ENCODE results near the gene ATP8B3. TPM values are rescaled to one million over a fixed set of nuclear protein-coding genes. Genes with fewer than 3 reads are reported as not detected.

The ATP8B3 gene, protein sequence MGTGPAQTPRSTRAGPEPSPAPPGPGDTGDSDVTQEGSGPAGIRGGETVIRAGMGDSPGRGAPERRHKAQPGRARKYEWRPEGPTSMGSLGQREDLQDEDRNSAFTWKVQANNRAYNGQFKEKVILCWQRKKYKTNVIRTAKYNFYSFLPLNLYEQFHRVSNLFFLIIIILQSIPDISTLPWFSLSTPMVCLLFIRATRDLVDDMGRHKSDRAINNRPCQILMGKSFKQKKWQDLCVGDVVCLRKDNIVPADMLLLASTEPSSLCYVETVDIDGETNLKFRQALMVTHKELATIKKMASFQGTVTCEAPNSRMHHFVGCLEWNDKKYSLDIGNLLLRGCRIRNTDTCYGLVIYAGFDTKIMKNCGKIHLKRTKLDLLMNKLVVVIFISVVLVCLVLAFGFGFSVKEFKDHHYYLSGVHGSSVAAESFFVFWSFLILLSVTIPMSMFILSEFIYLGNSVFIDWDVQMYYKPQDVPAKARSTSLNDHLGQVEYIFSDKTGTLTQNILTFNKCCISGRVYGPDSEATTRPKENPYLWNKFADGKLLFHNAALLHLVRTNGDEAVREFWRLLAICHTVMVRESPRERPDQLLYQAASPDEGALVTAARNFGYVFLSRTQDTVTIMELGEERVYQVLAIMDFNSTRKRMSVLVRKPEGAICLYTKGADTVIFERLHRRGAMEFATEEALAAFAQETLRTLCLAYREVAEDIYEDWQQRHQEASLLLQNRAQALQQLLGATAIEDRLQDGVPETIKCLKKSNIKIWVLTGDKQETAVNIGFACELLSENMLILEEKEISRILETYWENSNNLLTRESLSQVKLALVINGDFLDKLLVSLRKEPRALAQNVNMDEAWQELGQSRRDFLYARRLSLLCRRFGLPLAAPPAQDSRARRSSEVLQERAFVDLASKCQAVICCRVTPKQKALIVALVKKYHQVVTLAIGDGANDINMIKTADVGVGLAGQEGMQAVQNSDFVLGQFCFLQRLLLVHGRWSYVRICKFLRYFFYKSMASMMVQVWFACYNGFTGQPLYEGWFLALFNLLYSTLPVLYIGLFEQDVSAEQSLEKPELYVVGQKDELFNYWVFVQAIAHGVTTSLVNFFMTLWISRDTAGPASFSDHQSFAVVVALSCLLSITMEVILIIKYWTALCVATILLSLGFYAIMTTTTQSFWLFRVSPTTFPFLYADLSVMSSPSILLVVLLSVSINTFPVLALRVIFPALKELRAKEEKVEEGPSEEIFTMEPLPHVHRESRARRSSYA (N-terminal part only)
- 1 to 10 TPM in 1 of 4 donors, under 1 TPM in 3; 0.30 to 1.2 (median 0.66) TPM for total RNA-seq

DNA sequence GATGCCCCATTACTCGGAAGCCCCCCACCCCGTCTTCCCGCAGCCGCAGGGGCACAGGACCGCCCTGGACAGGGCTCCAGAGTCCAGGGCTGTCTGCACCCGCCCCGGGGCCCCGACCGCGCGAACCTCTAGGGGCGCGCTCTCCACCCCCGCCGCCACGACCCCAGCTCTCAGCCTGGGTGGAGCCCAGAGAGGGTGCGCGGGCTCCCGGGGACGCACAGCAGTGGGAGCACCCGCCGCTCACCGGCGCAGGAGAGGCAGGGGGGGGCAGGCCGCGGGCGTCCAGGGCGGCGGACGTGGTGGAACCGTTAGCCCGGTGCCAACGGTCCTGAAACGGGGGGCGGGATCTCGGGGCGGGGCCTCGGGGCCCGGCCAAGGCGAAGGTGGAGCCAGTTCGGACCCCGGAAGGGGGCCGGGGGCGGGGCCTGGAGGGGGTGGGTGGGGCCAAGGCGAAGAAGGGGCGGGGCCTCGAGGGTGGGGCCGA, at the start of gene ATP8B3:
TSS of gene ATP8B3 (minus strand) at position 335 of the 484 bp plus-strand sequence. CDS start 540 bp downstream, outside the sequence.
- peak within 1 kb of the TSS; percentile 27 for H3K4me3 ChIP-seq (ENCODE audit: low read depth, poor library complexity, severe bottlenecking)
- intact Hi-C loops (cut with DNase I; ENCODE audit: low total_unique reads): loop anchor here (10.0 kb wide), 1 partner anchor 137 kb away; no protein-coding TSS in a partner anchor
- TF ChIP-seq CTCF (IDR thresholded peaks at IDR 0.05): no peak
- TF ChIP-seq POLR2A (IDR thresholded peaks at IDR 0.05): no peak
- 1% methylated on average over 28 of the region's 48 CpGs; no CpG with 5 or more reads in 1 of the 2 donors for WGBS, 2 donors
- DNase-seq (ENCODE audit: low spot score in 2 of 2): no peak

- peak overlapping the region; percentile 80 for H3K4me3 ChIP-seq (ENCODE audit: low read depth, poor library complexity, severe bottlenecking)
- 40 to 43% methylated on average over 23 of the region's 23 CpGs for WGBS, 2 donors
- DNase-seq (ENCODE audit: low spot score in 2 of 2): no peak
- intact Hi-C loops (cut with DNase I; ENCODE audit: low total_unique reads): no loop called here
- no peak for TF ChIP-seq CTCF (IDR thresholded peaks at IDR 0.05)
- no peak for TF ChIP-seq POLR2A (IDR thresholded peaks at IDR 0.05)
These were observed 49.5 kb upstream of the ATP8B3 start for GRCh38 chr19:1861599-1862031.

GRCh38 chr19:1860821-1861598, 48.9 kb upstream of the ATP8B3 start:
- no peak overlapping the region for H3K4me3 ChIP-seq (ENCODE audit: low read depth, poor library complexity, severe bottlenecking)
- 49 to 55% methylated on average over 28 of the region's 28 CpGs for WGBS, 2 donors
- TF ChIP-seq POLR2A (IDR thresholded peaks at IDR 0.05): no peak
- TF ChIP-seq CTCF (IDR thresholded peaks at IDR 0.05): no peak
- intact Hi-C loops (cut with DNase I; ENCODE audit: low total_unique reads): no loop called here
- DNase-seq (ENCODE audit: low spot score in 2 of 2): no peak

- intact Hi-C loops (cut with DNase I; ENCODE audit: low total_unique reads): no loop called here
- no peak overlapping the region for H3K4me3 ChIP-seq (ENCODE audit: low read depth, poor library complexity, severe bottlenecking)
- WGBS, 2 donors: 13 to 26% methylated on average over 15 to 30 of the region's 32 CpGs
- DNase-seq (ENCODE audit: low spot score in 2 of 2): no peak
- TF ChIP-seq POLR2A (IDR thresholded peaks at IDR 0.05) (no peak), CTCF (IDR thresholded peaks at IDR 0.05) (no peak)
These were observed 48.1 kb upstream of the ATP8B3 start for GRCh38 chr19:1860042-1860775.
